Measurements from ENCODE around the gene SH3BGRL2. TPM values are rescaled to one million over a fixed set of nuclear protein-coding genes. Genes with fewer than 3 reads are reported as not detected.
"Not testable (repeated sequence)": the region's sequence is repeated elsewhere in the genome, so short reads cannot be mapped to it uniquely, and the experiment has no call there.

SH3BGRL2 gene
- total RNA-seq, 1 donor from 2014 or later, result 23.6 TPM

- no peak for DNase-seq (ENCODE audit: low spot score in 2 of 2)
- no peak for FAIRE-seq
Observed at GRCh38 chr6:79646561-79646960, 15.4 kb downstream of the SH3BGRL2 start.

DNA sequence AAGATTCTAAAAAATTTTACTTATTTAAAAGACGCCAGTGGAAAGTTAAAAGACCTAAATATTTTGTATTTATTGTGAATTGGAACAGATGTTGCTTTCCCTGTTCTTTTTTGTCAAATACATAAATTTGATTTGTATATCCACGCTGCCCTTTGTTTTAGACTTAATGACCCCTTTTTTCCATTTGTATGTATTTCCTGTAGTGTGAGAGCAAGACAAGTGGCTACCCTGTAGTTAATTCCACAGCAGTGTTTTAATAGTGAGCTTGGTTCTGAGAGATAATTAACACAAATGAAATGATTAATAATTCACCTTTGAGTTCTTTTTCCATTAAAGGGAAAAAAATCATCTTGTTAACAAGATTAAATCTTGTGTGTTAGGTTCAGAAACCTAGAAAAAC lies 16.6 kb downstream of the SH3BGRL2 start:
- DNase-seq (ENCODE audit: low spot score in 2 of 2) (no peak), FAIRE-seq (no peak)

DNA sequence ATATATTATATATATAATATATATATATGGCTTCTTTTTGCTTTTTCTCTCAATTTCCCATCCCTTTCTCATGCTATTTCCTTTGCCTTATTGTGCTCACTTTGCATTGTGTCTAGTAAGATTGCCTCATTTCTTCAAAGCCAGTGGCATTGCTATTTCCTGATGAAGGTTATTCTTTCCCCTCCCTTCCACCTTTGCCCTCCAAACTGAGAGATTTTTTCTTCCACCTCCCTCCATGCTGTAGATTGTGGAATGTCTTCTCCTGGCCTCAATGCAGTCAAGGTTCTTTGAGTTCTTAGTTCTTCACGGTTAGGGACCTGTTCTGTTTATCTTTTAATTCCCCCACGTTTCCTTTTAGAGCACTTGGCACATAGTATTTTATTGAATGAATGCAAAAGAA lies 17.2 kb downstream of the SH3BGRL2 start:
- no peak for DNase-seq (ENCODE audit: low spot score in 2 of 2)
- no peak for FAIRE-seq

DNA sequence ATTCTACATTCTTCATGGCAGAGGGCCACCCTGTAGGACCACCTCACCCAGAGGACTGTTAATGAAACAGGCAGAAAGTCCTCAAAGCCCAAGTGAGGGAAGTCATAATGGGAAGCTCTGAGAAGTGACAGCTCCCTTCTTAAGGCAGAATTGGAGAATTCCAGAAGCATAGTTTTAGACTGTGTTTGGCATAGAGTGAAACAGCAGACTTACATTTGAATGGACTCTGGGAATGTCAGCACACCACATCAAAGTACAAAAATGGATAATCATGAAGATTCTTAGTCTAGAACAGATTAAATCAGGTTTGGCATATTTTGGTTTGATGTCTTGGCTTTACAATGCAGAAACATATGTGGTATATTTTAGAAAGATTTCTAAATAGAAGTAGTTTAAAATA lies 17.9 kb downstream of the SH3BGRL2 start:
- no peak for FAIRE-seq
- no peak for DNase-seq (ENCODE audit: low spot score in 2 of 2)

DNA sequence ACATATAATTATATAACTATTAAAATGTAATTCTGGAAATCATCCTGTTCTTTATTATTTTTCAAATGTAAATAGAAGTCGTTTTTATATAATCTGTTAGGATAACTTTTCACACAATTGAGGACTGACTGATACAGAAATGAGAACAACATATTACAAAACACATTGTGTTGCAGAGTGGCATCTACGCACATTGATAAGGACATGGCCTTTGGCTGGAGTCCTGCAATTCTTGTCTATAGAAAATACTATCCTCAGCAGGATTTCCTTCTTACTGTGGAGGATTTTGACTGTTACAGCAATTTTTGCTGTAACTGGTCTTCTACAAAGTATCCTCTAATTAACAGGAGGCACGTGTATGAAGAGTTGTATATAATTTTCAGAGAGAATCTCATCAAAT lies 19.8 kb downstream of the SH3BGRL2 start:
- DNase-seq (ENCODE audit: low spot score in 2 of 2), result no peak
- FAIRE-seq, result peak; percentile 19

GRCh38 chr6:79656134-79656533 lies 25.0 kb downstream of the SH3BGRL2 start:
- DNase-seq (ENCODE audit: low spot score in 2 of 2) (no peak), FAIRE-seq (no peak)

DNA sequence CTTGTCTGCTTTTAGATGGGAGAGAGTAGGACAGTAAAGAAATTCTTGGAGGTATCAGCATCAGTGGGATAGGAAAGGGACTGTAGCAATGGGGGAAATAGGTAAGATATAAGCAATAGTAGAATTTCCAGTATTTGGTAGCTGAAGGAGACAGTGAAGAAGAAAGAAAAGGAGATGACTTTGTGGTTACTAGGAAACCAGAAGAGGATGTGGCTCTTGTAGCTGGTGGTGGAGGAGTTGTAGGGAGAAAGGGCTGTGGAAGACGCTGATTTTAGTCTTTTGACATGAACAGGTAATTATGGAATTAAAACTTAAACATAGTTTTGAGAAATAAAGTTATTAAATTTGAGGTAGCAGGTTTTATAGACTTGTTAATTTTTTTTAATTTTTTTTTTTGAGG lies 26.1 kb downstream of the SH3BGRL2 start:
- FAIRE-seq, result no peak
- no peak for DNase-seq (ENCODE audit: low spot score in 2 of 2)

DNA sequence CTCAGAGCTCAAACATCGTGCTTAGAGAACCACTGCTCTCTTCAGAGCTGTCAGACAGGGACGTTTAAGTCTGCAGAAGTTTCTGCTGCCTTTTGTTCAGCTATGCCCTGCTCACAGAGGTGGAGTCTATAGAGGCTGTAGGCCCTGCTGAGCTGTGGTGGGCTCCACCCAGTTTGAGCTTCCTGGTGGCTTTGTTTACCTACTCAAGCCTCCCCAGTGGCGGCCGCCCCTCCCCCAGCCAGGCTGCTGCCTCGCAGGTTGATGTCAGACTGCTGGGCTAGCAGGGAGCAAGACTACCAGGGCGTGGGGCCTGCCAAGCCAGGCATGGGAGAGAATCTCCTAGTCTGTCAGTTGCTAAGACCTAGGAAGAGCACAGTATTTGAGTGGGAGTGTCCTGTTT lies 32.5 kb downstream of the SH3BGRL2 start:
- FAIRE-seq; DNase-seq (ENCODE audit: low spot score in 2 of 2): not testable (repeated sequence)

DNA sequence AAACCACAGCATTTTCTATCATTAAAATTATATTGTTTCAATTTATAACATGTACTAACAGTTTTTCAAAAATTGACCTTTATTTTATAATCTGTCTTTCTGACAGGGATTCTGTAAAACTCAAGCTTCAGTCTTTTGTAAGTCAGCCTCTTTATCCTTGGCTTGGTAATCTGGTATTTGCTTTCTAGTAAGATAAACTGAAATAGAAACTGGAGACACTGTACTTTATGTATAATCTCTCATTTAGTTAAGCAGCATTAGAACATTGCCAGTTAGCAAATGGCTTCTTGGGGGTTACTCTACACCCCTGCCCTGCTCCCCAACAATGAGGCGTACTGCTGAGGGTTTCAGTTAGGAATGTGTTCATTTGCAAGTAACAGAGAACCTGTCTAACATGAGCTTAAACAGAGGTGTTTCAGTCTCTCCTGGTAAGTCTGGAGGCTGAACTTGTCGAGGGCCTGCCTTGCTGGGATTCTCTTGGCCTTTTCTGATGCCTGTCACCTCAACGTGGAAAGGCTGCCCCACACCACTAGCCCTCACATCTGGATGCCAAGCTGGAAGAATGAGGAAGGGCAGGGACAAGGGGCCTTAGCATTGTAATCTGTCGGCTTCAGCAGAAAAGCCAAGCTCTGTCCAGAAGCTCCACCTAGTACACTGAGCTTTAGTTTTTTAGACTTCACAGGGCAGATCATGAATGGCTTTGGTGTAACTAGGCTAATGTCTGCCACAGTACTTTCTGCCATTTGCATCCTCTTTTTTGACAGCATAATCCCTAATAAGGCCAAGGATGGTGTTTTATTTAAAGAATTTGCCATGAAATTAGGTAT lies 34.8 kb downstream of the SH3BGRL2 start:
- DNase-seq (ENCODE audit: low spot score in 2 of 2) (no peak), FAIRE-seq (no peak)

DNA sequence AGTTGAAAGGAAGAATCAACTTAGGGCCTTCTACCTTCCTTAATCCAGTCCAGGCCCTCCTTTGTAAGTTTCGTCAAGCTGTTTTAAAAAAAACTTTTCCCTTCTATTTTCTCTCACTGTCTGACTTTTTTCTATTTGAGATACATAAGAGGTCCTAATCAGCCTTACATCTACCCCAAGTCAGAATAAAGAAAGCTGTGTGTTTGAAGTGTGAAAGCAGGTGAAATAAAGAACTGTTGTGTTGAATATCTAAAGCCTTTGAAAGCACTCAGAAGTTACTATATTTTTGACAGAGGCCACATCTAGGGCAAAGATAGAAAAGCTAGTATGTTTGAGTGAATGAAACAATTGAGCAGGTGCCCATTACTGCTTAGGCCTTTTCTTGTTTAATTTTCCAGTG lies 35.5 kb downstream of the SH3BGRL2 start:
- DNase-seq (ENCODE audit: low spot score in 2 of 2), result no peak
- no peak for FAIRE-seq

DNA sequence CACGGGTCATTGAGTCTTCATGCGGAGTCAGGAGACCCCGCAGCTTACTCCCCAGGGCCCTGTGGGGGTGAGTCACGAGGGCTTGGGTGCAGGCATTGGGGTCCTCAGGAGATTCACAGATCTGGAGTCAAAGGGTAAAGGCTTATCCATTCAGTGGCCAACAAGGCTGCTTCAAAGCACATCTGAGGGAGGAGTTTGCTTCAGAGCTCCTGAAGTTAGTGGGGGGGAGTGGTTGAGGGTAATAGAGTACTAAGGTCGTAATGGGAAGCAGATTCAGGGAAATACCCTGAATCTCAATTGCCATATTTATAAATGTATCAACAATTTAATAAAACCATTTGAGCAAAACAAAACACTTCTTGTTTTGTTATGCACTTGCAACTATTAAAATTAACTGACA lies 37.3 kb downstream of the SH3BGRL2 start:
- FAIRE-seq, result no peak

DNA sequence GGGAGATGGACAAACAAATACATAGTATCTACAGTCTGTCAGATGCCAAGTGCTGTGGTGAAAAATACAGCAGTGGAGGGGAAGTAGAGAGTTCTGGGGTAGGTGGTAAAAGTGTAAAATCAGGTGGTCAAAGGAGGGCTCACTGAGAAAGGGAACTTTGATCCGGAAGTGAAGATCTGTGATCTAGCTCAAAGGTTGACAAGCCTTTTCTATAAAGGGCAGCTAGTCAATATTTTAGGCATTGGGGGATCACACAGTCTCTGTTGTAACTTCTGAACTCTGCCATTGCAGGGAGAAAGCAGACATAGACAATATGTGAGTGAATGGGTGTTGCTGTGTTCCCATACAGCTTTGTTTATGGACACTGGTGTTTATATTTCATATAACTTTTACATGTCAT lies 38.6 kb downstream of the SH3BGRL2 start:
- no peak for FAIRE-seq
- DNase-seq (ENCODE audit: low spot score in 2 of 2), result no peak

More for the DNA sequence above, 37.3 kb downstream of the SH3BGRL2 start:
- no peak for DNase-seq (ENCODE audit: low spot score in 2 of 2)

GRCh38 chr6:79670789-79671188 lies 39.7 kb downstream of the SH3BGRL2 start:
- DNase-seq (ENCODE audit: low spot score in 2 of 2) (no peak), FAIRE-seq (no peak)

DNA sequence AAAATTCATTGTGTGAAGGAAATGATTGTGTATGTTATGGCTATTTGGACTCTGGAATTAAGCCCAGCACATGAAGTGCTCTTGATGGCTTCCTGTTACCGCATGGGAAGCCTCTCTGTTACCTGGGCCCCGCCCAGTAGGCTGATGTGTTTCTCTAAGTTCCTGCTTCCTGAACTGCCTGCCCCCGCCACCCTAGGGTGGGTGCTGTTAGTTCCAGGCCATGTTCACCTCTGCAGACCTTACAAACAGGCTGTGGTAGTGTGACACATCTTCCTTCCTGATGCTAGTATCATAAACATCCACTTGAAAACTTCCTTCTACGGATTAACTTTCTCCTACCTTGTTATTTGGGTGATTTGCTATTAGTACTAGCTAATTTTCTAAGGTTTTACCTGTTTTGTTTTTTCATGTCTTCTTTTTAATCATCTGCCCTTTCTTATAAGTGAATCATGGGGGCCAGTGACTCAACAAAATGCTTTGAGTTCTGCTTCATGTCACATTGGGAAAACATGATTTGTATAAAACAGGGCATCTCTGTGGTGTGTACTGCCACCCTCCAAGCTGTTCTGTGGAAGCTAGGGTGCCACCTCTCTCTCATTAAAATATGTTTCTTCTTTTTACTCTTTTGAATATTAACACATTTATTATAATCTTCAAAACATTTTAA lies 40.6 kb downstream of the SH3BGRL2 start:
- no peak for DNase-seq (ENCODE audit: low spot score in 2 of 2)
- FAIRE-seq, result no peak

DNA sequence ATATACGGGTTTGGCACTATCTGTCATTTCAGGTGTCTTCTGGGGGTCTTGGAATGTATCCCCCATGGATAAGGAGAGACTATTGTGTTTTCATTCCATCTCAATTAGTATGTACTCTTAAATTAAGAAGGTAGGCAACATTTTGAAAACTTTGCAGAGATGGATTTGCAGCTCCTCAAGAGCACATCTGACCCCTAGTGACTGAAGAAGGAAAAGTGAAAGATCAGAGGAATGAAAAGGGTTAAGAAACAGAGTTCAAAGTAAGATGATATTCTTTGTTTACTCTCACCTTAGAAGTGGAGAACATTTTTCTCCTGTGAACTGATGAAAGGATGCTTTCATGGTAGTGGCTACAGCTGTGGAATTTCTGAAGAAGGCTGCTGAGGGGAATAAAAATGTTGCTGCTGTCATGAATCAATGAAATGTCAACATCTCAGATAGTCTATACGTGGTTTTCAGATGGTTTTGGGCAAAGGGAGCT lies 41.5 kb downstream of the SH3BGRL2 start:
- FAIRE-seq, result no peak
- no peak for DNase-seq (ENCODE audit: low spot score in 2 of 2)

DNA sequence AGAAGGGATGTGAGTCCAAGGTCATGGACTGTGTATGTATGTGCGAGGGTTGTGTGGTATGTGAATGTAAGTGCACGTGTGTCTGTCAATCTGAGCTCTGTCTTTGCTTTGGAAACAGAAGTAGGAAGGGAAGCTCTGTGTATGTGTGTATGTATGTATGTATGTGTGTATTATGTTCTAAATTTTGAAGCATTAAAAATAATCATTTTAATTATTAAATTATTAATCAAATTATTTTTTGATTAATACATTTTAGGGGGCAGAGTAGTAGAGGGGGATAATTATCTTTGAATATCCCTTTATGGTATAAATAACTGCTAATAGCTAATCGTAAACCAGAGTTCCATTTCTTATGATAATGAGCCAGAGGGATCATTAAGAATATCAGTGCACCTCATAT lies 42.8 kb downstream of the SH3BGRL2 start:
- DNase-seq (ENCODE audit: low spot score in 2 of 2) (no peak), FAIRE-seq (no peak)

DNA sequence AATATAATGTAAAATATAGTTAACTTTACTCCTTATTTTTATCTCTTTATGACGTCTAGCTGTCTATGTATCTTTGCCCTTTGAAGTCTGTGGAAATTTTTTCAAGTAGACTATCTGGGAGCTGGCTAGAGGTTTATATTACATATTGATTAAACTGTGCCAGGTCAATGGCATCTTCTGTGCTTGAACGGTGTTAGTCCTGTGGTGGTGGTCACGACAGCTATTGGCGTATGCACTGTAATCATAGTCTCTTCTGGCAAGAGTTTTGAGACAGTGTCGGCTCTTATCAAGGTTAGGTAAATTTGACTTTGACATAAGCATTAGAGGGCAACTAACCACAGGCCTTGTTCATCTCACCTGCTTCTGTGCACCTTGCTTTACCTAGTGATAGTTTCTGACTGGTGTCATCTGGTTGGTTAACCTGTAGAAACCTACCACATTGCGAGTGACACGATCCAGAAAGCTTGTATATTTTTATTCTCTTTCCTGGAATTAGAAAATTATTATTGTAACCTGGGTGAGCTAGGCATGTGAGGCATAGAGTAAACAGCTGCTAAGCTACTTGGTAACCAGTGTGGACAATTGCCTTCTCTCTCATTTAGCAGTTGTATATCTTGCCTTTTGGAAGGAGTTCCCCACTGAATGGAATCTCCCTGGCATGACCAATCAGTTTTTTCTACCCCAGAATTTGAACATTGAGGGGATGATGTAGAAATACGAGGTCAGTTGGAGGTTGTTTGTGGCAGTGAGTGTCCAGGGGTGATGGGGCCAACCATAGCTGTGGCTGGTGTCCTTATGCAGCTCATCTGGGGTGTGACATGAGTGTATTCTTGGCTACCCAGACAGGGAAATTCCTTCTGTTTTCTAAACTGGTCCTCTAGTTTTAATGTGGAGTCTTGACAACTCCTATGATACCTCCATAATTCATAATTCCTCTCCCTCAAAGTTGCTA lies 45.9 kb downstream of the SH3BGRL2 start:
- FAIRE-seq (no peak), DNase-seq (ENCODE audit: low spot score in 2 of 2) (no peak)

- not testable (repeated sequence) for DNase-seq (ENCODE audit: low spot score in 2 of 2); FAIRE-seq
Observed at GRCh38 chr6:79682682-79683081, 51.6 kb downstream of the SH3BGRL2 start.

DNA sequence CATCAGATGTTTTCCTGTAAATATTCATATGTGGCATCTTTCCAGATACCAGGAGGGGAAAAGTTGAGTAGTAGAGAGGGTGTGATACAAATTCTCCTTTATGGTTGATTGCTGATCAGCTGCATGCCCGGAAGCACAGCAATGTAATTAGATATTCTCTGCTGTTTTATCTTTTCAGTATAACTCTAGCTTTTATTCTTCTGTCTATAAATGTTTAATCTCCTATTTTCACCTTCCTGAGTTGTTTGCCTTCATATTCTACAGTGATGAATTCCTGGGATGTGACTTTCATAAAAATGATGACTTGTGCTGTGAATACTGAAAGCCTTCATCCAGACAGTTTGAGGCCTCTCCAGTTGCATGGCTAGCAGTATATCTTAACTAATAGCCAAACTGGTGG lies 53.7 kb downstream of the SH3BGRL2 start:
- DNase-seq (ENCODE audit: low spot score in 2 of 2) (no peak), FAIRE-seq (no peak)

DNA sequence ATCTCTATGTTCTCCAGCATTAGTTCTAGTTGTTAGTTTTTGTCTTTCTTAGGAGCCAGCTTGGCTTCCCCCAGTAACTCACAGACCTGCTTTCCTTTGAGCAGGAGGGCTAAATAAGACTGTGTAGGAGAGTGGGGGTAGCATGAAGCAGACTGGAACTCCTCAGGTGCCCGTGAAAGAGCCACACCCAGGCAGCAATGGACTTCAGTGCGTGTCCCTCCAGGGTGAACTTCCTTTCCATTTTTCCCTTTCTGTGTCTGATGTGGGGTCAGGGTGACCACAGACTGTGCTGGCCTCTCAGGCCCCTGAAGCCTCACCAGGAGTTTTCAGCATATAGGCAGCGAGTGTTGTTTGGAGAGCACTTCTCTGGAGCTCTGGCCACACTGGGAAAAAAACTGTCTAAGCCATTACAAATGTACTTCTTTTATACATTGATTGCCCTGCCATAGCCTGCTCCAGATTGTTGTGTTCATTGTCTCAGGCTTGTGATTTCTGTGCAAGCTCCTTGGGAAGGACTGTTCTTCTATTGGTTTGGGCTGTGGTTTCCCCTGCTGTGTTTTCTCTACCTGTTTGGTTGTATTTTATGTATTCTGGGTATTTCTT lies 55.7 kb downstream of the SH3BGRL2 start:
- DNase-seq (ENCODE audit: low spot score in 2 of 2) (no peak), FAIRE-seq (no peak)
